ENCODE results near the gene CADM3.

CADM3 gene

GRCh38 chr1:159206110-159206509 lies 34.7 kb downstream of the CADM3 start:
- DNase-seq (ENCODE audit: low read depth in 1 of 2, low spot score in 1 of 2) = no peak

GRCh38 chr1:159207080-159207479 lies 35.7 kb downstream of the CADM3 start:
- DNase-seq (ENCODE audit: low read depth in 1 of 2, low spot score in 1 of 2) = no peak

GRCh38 chr1:159207774-159208173 lies 36.4 kb downstream of the CADM3 start:
- DNase-seq (ENCODE audit: low read depth in 1 of 2, low spot score in 1 of 2) = no peak

GRCh38 chr1:159208175-159208825 lies 36.9 kb downstream of the CADM3 start:
- no peak for DNase-seq (ENCODE audit: low read depth in 1 of 2, low spot score in 1 of 2)

- no peak for DNase-seq (ENCODE audit: low read depth in 1 of 2, low spot score in 1 of 2)
Observed at GRCh38 chr1:159209061-159209460, 37.6 kb downstream of the CADM3 start.

- DNase-seq (ENCODE audit: low read depth in 1 of 2, low spot score in 1 of 2) = peak in 1 of 2 donors; percentile 11
Observed at GRCh38 chr1:159211331-159212136, 40.1 kb downstream of the CADM3 start.

GRCh38 chr1:159212596-159212995 lies 41.2 kb downstream of the CADM3 start:
- DNase-seq (ENCODE audit: low read depth in 1 of 2, low spot score in 1 of 2) = no peak

DNA sequence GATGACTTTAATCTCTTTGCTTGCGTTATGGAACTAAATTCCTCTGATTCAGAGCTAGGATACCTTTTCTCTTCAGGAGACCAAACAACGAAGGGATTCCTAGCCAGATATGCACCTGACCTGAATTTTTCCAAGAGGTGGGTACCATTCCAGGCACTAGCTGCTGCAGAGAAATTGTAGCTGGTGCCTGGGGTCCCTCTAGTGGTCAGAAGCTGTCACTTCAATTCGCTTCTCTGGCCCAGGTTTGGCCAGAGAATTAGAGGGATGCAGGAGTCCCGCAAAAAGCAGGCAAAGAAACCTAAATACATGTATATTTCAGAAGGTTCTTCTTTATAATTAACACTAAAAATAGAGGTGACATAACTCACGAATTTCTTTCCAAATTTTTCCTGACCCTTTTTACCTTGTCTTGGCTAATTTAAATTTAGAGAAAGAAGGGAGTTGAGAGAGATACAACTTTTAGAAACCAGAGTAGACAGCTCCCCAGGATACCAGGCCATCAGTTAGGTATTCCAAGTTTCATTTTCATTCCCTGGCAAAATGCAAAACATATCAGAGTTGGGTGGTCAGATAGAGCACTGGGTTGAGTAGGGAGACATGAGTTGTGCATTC lies 42.8 kb downstream of the CADM3 start:
- peak in 1 of 2 donors; percentile 3 for DNase-seq (ENCODE audit: low read depth in 1 of 2, low spot score in 1 of 2)

- DNase-seq (ENCODE audit: low read depth in 1 of 2, low spot score in 1 of 2) = no peak
Observed at GRCh38 chr1:159218649-159219636, 47.5 kb downstream of the CADM3 start.

GRCh38 chr1:159222075-159222865 lies 50.9 kb downstream of the CADM3 start:
- no peak for DNase-seq (ENCODE audit: low read depth in 1 of 2, low spot score in 1 of 2)

DNA sequence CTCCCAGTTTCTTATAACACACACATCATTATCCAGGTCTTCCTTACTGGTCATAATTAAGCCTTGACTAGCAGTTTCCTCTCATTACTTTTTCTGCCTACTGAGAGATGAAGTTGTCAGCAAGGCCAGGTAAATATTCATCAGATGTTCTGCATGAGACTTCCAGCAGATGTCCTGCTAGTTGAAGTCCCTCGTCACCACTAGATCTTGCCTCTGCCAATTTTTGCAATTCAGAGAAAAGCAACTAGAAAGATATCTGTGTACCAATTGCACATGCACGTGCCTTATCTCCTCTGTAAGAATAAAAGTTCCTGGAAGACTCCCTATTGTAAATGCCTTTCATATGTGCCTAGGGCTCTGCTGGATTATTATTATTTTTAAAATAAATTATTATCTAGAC lies 51.6 kb downstream of the CADM3 start:
- no peak for DNase-seq (ENCODE audit: low read depth in 1 of 2, low spot score in 1 of 2)

GRCh38 chr1:159228554-159228953 lies 57.1 kb downstream of the CADM3 start:
- DNase-seq (ENCODE audit: low read depth in 1 of 2, low spot score in 1 of 2) = no peak

GRCh38 chr1:159229260-159229885 lies 58.0 kb downstream of the CADM3 start:
- no peak for DNase-seq (ENCODE audit: low read depth in 1 of 2, low spot score in 1 of 2)

- DNase-seq (ENCODE audit: low read depth in 1 of 2, low spot score in 1 of 2) = no peak
Observed at GRCh38 chr1:159229896-159230295, 58.5 kb downstream of the CADM3 start.

- no peak for DNase-seq (ENCODE audit: low read depth in 1 of 2, low spot score in 1 of 2)
Observed at GRCh38 chr1:159239551-159240220, 68.3 kb downstream of the CADM3 start.

- DNase-seq (ENCODE audit: low read depth in 1 of 2, low spot score in 1 of 2) = no peak
Observed at GRCh38 chr1:159247266-159247665, 75.9 kb downstream of the CADM3 start.

DNA sequence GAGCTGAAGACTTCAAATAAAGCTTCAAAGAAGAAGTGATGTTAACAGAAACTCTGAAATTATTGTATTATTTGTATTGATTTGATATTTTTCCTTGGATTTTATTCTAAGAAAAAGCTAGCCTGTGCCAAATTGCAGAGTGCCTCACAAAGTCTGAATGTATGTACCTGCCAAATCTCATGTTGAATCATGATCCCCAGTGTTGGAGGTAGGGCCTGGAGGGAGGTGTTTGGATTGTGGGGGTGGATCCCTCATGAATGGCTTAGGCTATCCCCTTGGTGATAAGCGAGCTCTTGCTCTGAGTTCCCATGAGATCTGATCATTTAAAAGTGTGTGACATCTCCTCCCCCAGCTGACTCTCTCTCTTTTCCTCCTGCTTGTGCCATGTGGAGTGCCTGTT lies 76.9 kb downstream of the CADM3 start:
- DNase-seq (ENCODE audit: low read depth in 1 of 2, low spot score in 1 of 2) = no peak

- DNase-seq (ENCODE audit: low read depth in 1 of 2, low spot score in 1 of 2) = no peak
Observed at GRCh38 chr1:159250638-159251216, 79.3 kb downstream of the CADM3 start.

Data from activated T-helper 1 cell treated with anti-CD3 and anti-CD28 coated beads, Interleukin-2, amount 50 U/mL, for 16 hours (primary cell).